K562 (cell line): ENCODE data around the gene WDR90. TPM values are rescaled to one million over a fixed set of nuclear protein-coding genes. Genes with fewer than 3 reads are reported as not detected.

Source experiments
- CHD1 ChIP-seq: fragments of 200-600 bp; sonication (generic); IDR thresholded peaks from one replicate; pipeline ENCODE4 v1.6.1; 2012; ENCODE audit warnings: mild to moderate bottlenecking, moderate library complexity, low read length, inconsistent platforms
- DEAF1 ChIP-seq: fragments of 450-650 bp; formaldehyde crosslinking; IDR thresholded peaks from 2 replicates; pipeline ENCODE4 v1.4.0; 2020; ENCODE audit warnings: mild to moderate bottlenecking, moderate library complexity
- FUS ChIP-seq: fragments of 200-400 bp; formaldehyde crosslinking; optimal IDR thresholded peaks from 2 replicates; pipeline ENCODE3; 2017; ENCODE audit warnings: low read depth, low read length
- HDAC3 ChIP-seq: fragments of 450-650 bp; IDR thresholded peaks from 2 replicates; pipeline ENCODE4 v1.6.1; 2018; ENCODE audit warnings: borderline replicate concordance, mild to moderate bottlenecking, moderate library complexity; ENCODE audit not compliant: partially characterized antibody
- HNRNPLL ChIP-seq: fragments of 200-400 bp; formaldehyde crosslinking; IDR thresholded peaks from 2 replicates; pipeline ENCODE4 v1.6.1; 2017; ENCODE audit warnings: low read length, low read depth, mild to moderate bottlenecking; ENCODE audit not compliant: poor library complexity, severe bottlenecking
- IRF2 ChIP-seq: sonication (generic); formaldehyde crosslinking; IDR thresholded peaks from 2 replicates; pipeline ENCODE4 v1.8.1; 2022; ENCODE audit warnings: mild to moderate bottlenecking, missing genetic modification reagents
- JUN ChIP-seq, 2 experiments: sonication (generic) in 1 of 2; formaldehyde crosslinking in 1 of 2; IDR thresholded peaks; 2 replicates each; pipeline versions ENCODE4 v1.6.1 to v1.8.0; 2012 to 2022; ENCODE audit warnings: borderline replicate concordance in 2 of 2, mild to moderate bottlenecking in 2 of 2, improper control_type of control experiment in 1 of 2, low read depth in 1 of 2, low read length in 1 of 2, missing genetic modification reagents in 1 of 2
- MAFK ChIP-seq: IDR thresholded peaks from 2 replicates; pipeline ENCODE4 v1.6.1; 2011; ENCODE audit warnings: low read length, improper control_type of control experiment
- NELFE ChIP-seq: IDR thresholded peaks from 2 replicates; pipeline ENCODE4 v1.6.1; 2011; ENCODE audit warnings: mild to moderate bottlenecking; ENCODE audit not compliant: insufficient read depth, insufficient read length
- SMARCA5 ChIP-seq: fragments of 450-650 bp; IDR thresholded peaks from 2 replicates; pipeline ENCODE4 v1.6.1; 2016
- TAF9B ChIP-seq: fragments of 450-650 bp; IDR thresholded peaks from 2 replicates; pipeline ENCODE4 v1.6.1; 2018; ENCODE audit warnings: mild to moderate bottlenecking; ENCODE audit not compliant: partially characterized antibody
- ZBTB49 ChIP-seq: sonication (generic); formaldehyde crosslinking; IDR thresholded peaks from 2 replicates; pipeline ENCODE4 v1.8.0; 2022; ENCODE audit warnings: missing genetic modification reagents, mild to moderate bottlenecking, borderline replicate concordance
- ZNF512 ChIP-seq: IDR thresholded peaks from 2 replicates; pipeline ENCODE4 v1.6.1; 2016; ENCODE audit warnings: missing genetic modification characterization, missing compliant biosample characterization
- ZNF699 ChIP-seq: fragments of 250-450 bp; sonication (Bioruptor Pico); IDR thresholded peaks from 2 replicates; pipeline ENCODE4 v1.8.0; 2021; ENCODE audit warnings: mild to moderate bottlenecking, moderate library complexity; ENCODE audit not compliant: insufficient replicate concordance
- polyA plus RNA-seq, 8 experiments: library from polyadenylated mRNA; depleted of rRNA in 4 of 8; stranded (reverse) in 5 of 8; unstranded in 3 of 8; fragments of >200 nt; fragmentation: Nextera tagmentation in 2 of 8; fragmentation: Illumina TruSeq in 1 of 8; extraction: Ambion mirVana in 2 of 8; extraction: Trizol in 1 of 8; gene quantifications; 2 replicates each; pipeline versions ENCODE4 v1.2.1 to v1.2.3, GENCODE V29; 2011 to 2014; ENCODE audit warnings: inconsistent platforms in 1 of 8, missing spikeins in 1 of 8
- total RNA-seq, 7 experiments: library from RNA; depleted of rRNA in 6 of 7; stranded (reverse); fragments of >200 nt in 6 of 7; fragmentation: Illumina TruSeq in 2 of 7; extraction: Trizol in 2 of 7; gene quantifications; 2 replicates each; pipeline versions ENCODE4 v1.2.1 to v1.2.3, GENCODE V29; 2011 to 2021; ENCODE audit warnings: low replicate concordance in 1 of 7
- TF ChIP-seq, protein P1 (sequence below): IDR thresholded peaks from 3 replicates; pipeline ENCODE4 v1.6.1; 2011; ENCODE audit warnings: borderline replicate concordance, mild to moderate bottlenecking, moderate library complexity; ENCODE audit not compliant: insufficient read length; ENCODE audit errors: extremely low read depth
- TF ChIP-seq, protein P2 (sequence below): fragments of 250-450 bp; sonication (Bioruptor Pico); IDR thresholded peaks from 2 replicates; pipeline ENCODE4 v1.8.0; 2022; ENCODE audit warnings: moderate library complexity, mild to moderate bottlenecking, inconsistent platforms

Gene WDR90
- total and polyA plus RNA-seq, 9 of the 15 experiments (the other 6 are each of a cell fraction or from before 2014, with no cell fraction given) = 0.44 to 12.6 (median 3.3) TPM

GRCh38 chr16:684071-684794 lies 35.1 kb downstream of the WDR90 start, which contains the start of gene JMJD8 (continued):
- TF ChIP-seq, protein P1, sequence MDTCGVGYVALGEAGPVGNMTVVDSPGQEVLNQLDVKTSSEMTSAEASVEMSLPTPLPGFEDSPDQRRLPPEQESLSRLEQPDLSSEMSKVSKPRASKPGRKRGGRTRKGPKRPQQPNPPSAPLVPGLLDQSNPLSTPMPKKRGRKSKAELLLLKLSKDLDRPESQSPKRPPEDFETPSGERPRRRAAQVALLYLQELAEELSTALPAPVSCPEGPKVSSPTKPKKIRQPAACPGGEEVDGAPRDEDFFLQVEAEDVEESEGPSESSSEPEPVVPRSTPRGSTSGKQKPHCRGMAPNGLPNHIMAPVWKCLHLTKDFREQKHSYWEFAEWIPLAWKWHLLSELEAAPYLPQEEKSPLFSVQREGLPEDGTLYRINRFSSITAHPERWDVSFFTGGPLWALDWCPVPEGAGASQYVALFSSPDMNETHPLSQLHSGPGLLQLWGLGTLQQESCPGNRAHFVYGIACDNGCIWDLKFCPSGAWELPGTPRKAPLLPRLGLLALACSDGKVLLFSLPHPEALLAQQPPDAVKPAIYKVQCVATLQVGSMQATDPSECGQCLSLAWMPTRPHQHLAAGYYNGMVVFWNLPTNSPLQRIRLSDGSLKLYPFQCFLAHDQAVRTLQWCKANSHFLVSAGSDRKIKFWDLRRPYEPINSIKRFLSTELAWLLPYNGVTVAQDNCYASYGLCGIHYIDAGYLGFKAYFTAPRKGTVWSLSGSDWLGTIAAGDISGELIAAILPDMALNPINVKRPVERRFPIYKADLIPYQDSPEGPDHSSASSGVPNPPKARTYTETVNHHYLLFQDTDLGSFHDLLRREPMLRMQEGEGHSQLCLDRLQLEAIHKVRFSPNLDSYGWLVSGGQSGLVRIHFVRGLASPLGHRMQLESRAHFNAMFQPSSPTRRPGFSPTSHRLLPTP = no peak
- TF ChIP-seq DEAF1 (no peak), MAFK (no peak), CHD1 (peak; percentile 26), SMARCA5 (no peak), ZNF512 (no peak), IRF2 (CRISPR knock-in tag) (no peak), HNRNPLL (no peak), NELFE (no peak), ZBTB49 (CRISPR knock-in tag) (no peak), TAF9B (no peak), ZNF699 (CRISPR knock-in tag) (no peak), HDAC3 (no peak), FUS (peak; percentile 86), JUN (IDR thresholded peaks at IDR 0.05; ENCODE audit: borderline replicate concordance, low read depth, low read length) (no peak; the same call in 1 of the 2 replicates), JUN (CRISPR knock-in tag; IDR thresholded peaks at IDR 0.05; ENCODE audit: borderline replicate concordance) (no peak)
- TF ChIP-seq, protein P2, sequence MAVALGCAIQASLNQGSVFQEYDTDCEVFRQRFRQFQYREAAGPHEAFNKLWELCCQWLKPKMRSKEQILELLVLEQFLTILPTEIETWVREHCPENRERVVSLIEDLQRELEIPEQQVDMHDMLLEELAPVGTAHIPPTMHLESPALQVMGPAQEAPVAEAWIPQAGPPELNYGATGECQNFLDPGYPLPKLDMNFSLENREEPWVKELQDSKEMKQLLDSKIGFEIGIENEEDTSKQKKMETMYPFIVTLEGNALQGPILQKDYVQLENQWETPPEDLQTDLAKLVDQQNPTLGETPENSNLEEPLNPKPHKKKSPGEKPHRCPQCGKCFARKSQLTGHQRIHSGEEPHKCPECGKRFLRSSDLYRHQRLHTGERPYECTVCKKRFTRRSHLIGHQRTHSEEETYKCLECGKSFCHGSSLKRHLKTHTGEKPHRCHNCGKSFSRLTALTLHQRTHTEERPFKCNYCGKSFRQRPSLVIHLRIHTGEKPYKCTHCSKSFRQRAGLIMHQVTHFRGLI (CRISPR knock-in tag) = no peak
